OCI-LY3 (cell line): ENCODE results near the gene FPR1.

Experiments
- EZH2phosphoT487 ChIP-seq: fragments of 200-600 bp; shearing (Covaris generic); IDR thresholded peaks from 2 replicates; pipeline ENCODE4 v1.6.1; 2018; ENCODE audit warnings: antibody characterized with exemption, mixed run types, low read depth
- TF ChIP-seq, protein P1 (sequence below): fragments of 200-600, 300-600 bp; sonication (generic); IDR thresholded peaks from 2 replicates; pipeline ENCODE4 v1.5.1; 2014; ENCODE audit warnings: antibody characterized with exemption, low read length, low read depth

- TF ChIP-seq, protein P1, sequence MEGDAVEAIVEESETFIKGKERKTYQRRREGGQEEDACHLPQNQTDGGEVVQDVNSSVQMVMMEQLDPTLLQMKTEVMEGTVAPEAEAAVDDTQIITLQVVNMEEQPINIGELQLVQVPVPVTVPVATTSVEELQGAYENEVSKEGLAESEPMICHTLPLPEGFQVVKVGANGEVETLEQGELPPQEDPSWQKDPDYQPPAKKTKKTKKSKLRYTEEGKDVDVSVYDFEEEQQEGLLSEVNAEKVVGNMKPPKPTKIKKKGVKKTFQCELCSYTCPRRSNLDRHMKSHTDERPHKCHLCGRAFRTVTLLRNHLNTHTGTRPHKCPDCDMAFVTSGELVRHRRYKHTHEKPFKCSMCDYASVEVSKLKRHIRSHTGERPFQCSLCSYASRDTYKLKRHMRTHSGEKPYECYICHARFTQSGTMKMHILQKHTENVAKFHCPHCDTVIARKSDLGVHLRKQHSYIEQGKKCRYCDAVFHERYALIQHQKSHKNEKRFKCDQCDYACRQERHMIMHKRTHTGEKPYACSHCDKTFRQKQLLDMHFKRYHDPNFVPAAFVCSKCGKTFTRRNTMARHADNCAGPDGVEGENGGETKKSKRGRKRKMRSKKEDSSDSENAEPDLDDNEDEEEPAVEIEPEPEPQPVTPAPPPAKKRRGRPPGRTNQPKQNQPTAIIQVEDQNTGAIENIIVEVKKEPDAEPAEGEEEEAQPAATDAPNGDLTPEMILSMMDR: no peak
- no peak for TF ChIP-seq EZH2phosphoT487
Observed at GRCh38 chr19:51742789-51743188, 8.9 kb downstream of the FPR1 start.
